Activated CD8-positive, alpha-beta T cell treated with anti-CD3 and anti-CD28 coated beads, Interleukin-2, amount 10 ng/mL, durations not matched to agents 7 days and 5 days (primary cell): ENCODE measurements around the gene ZKSCAN4. TPM values are rescaled to one million over a fixed set of nuclear protein-coding genes. Genes with fewer than 3 reads are reported as not detected.

Source experiments
- ATAC-seq: fragments of 150-1000 bp; cut with Tn5 transposase; one replicate; pipeline ENCODE4 v1.10.0; 2021; ENCODE audit warnings: moderate library complexity
- CTCF ChIA-PET: fragments of 350-600 bp; sonication (Branson Sonifier 250); formaldehyde crosslinking; loops from one replicate; lab custom pipeline; 2021; ENCODE audit warnings: antibody characterized with exemption; lab: Charles Lee
- POLR2A ChIA-PET: fragments of 350-600 bp; sonication (Branson Sonifier 250); formaldehyde crosslinking; loops from one replicate; lab custom pipeline; 2021; ENCODE audit warnings: antibody characterized with exemption; lab: Charles Lee
- DNase-seq: peaks from one replicate; pipeline ENCODE4 v3.0.0-alpha.2; 2020
- H3K27ac Mint-ChIP-seq: one replicate; pipeline ENCODE4 v1.8.0; 2021; ENCODE audit warnings: mild to moderate bottlenecking, mixed read lengths
- H3K27me3 Mint-ChIP-seq: one replicate; pipeline ENCODE4 v1.8.0; 2021; ENCODE audit warnings: low read depth, mixed read lengths
- H3K36me3 Mint-ChIP-seq: one replicate; pipeline ENCODE4 v1.8.0; 2021; ENCODE audit warnings: low read depth, mixed read lengths
- H3K4me1 Mint-ChIP-seq: one replicate; pipeline ENCODE4 v1.8.0; 2021; ENCODE audit warnings: low read depth, mixed read lengths
- H3K4me3 Mint-ChIP-seq: one replicate; pipeline ENCODE4 v1.8.0; 2021; ENCODE audit warnings: mild to moderate bottlenecking, mixed read lengths
- H3K9me3 Mint-ChIP-seq: one replicate; pipeline ENCODE4 v1.8.0; 2022; ENCODE audit warnings: mixed read lengths; ENCODE audit not compliant: insufficient read depth
- total RNA-seq, 2 experiments: library from RNA; stranded (reverse); gene quantifications; one replicate each; pipeline ENCODE4 v1.2.3, GENCODE V29; 2021

Gene ZKSCAN4
- total RNA-seq, 2 experiments from 2014 or later, result 6.9 to 7.7 TPM

GRCh38 chr6:28220257-28221133 is 31.6 kb downstream of the ZKSCAN4 start:
- ChIA-PET CTCF (interaction anchor here (1.3 kb wide), 1 partner anchor 134 kb away, joined by 4 read pairs; no protein-coding TSS in a partner anchor), POLR2A (interaction anchor here (1.0 kb wide), 1 partner anchor 69 kb away, joined by 3 read pairs; no protein-coding TSS in a partner anchor)
- H3K4me1 Mint-ChIP-seq, result peaks cover 18% of the 10 kb centered on the region
- H3K9me3 Mint-ChIP-seq, result no peaks in the 10 kb centered on the region
- DNase-seq, result no peak
- H3K36me3 Mint-ChIP-seq, result no peaks in the 10 kb centered on the region
- peaks cover 56% of the 10 kb centered on the region for H3K27me3 Mint-ChIP-seq
- no peak overlapping the region for H3K27ac Mint-ChIP-seq
- no peak for ATAC-seq
- H3K4me3 Mint-ChIP-seq, result no peak overlapping the region

DNA sequence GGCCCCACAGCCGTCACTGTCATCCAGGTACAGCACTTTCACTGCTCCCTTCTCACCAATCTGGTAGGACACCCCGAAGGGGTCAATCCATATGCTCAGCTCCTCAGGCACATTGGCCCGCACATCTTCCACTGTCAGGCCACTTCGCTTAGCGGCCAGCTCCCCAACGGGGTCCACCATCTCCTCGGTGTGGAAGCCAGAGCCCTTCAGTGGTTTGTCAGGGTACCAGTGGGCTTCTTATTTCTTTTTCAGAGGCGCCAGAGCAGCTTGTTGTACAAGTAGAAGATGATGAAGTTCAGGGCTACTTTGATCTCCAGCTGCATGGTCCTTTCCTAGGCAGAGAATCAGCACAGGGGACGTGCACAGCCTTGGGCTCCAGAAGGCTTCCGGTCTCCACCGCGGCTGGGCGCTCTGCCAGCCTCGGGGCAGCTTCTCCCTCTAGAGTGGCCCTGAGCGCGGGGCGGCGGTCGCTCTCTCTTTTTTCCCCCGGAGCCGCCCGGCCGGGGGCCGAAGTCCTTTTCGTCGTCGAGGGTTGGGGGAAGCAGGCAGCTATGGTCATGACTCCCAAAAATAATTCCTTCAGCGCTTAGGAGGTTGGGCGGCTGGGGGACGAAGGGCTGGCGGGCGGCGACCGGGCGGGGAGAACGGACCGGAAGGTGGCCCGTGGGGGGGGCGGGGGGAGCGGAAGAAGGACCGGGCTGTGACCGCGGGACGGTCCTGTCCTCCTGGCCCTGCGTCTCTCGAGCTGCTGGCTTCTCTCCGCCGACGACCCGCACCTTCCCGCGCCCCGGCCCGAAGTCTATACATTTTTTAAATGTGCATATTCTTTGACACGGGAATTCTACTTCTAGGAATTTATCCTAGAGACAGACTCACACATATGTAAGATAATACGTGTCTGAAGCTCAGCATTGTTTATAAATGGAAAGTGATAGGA is 33.5 kb downstream of the ZKSCAN4 start:
- ATAC-seq (peak; percentile 86), DNase-seq (peak; percentile 39)
- H3K27me3 Mint-ChIP-seq, result peaks cover 66% of the 10 kb centered on the region
- H3K27ac Mint-ChIP-seq, result no peak overlapping the region
- H3K4me1 Mint-ChIP-seq, result peaks cover 12% of the 10 kb centered on the region
- H3K4me3 Mint-ChIP-seq, result peak overlapping the region; percentile 72
- H3K9me3 Mint-ChIP-seq, result no peaks in the 10 kb centered on the region
- ChIA-PET CTCF (interaction anchor here (1.1 to 2.3 kb wide), 4 partner anchors 8 to 137 kb away, joined by 3 to 6 read pairs (median 4); partner anchors contain the start of gene ZKSCAN8), POLR2A (interaction anchor here (2.0 kb wide), 1 partner anchor 77 kb away, joined by 7 read pairs; the partner anchor contains the start of gene ZKSCAN8)
- no peaks in the 10 kb centered on the region for H3K36me3 Mint-ChIP-seq

GRCh38 chr6:28217890-28218289 is 34.2 kb downstream of the ZKSCAN4 start:
- ChIA-PET POLR2A (interaction anchor here (2.0 kb wide), 1 partner anchor 77 kb away, joined by 7 read pairs; the partner anchor contains the start of gene ZKSCAN8), CTCF (interaction anchor here (1.1 to 2.3 kb wide), 3 partner anchors 9 to 137 kb away, joined by 3 to 6 read pairs (median 5); partner anchors contain the start of gene ZKSCAN8)
- ATAC-seq, result no peak
- Mint-ChIP-seq H3K9me3 (no peaks in the 10 kb centered on the region), H3K27ac (no peak overlapping the region), H3K27me3 (peaks cover 65% of the 10 kb centered on the region), H3K36me3 (no peaks in the 10 kb centered on the region), H3K4me3 (peak overlapping the region; percentile 26), H3K4me1 (peaks cover 15% of the 10 kb centered on the region)
- DNase-seq, result no peak

GRCh38 chr6:28215425-28215824 is 36.6 kb downstream of the ZKSCAN4 start:
- peaks cover 61% of the 10 kb centered on the region for H3K27me3 Mint-ChIP-seq
- CTCF ChIA-PET, result no interaction called here
- ATAC-seq, result no peak

GRCh38 chr6:28213213-28213523 is 38.9 kb downstream of the ZKSCAN4 start:
- peaks cover 2% of the 10 kb centered on the region for H3K36me3 Mint-ChIP-seq
- H3K4me1 Mint-ChIP-seq, result peaks cover 25% of the 10 kb centered on the region
- H3K4me3 Mint-ChIP-seq, result peak overlapping the region; percentile 26
- H3K9me3 Mint-ChIP-seq, result no peaks in the 10 kb centered on the region
- ATAC-seq (no peak), DNase-seq (no peak)
- peaks cover 72% of the 10 kb centered on the region for H3K27me3 Mint-ChIP-seq
- POLR2A ChIA-PET, result no interaction called here
- H3K27ac Mint-ChIP-seq, result no peak overlapping the region
- CTCF ChIA-PET, result no interaction called here

More at GRCh38 chr6:28215425-28215824, 36.6 kb downstream of the ZKSCAN4 start:
- H3K9me3 Mint-ChIP-seq, result no peaks in the 10 kb centered on the region
- H3K4me3 Mint-ChIP-seq, result no peak overlapping the region
- POLR2A ChIA-PET, result no interaction called here
- H3K4me1 Mint-ChIP-seq, result peaks cover 29% of the 10 kb centered on the region
- H3K27ac Mint-ChIP-seq, result no peak overlapping the region
- no peak for DNase-seq
- H3K36me3 Mint-ChIP-seq, result peaks cover 2% of the 10 kb centered on the region

- ChIA-PET POLR2A (no interaction called here), CTCF (interaction anchor here (1.0 to 1.1 kb wide), 2 partner anchors 9 to 143 kb away, joined by 3 to 4 read pairs; no protein-coding TSS in a partner anchor)
- DNase-seq, result peak; percentile 57
- Mint-ChIP-seq H3K27ac (no peak overlapping the region), H3K9me3 (no peaks in the 10 kb centered on the region), H3K27me3 (peaks cover 72% of the 10 kb centered on the region), H3K4me3 (peak overlapping the region; percentile 68), H3K4me1 (peaks cover 27% of the 10 kb centered on the region), H3K36me3 (peaks cover 2% of the 10 kb centered on the region)
- peak; percentile 38 for ATAC-seq
These were observed 39.4 kb downstream of the ZKSCAN4 start for GRCh38 chr6:28212510-28213212.

DNA sequence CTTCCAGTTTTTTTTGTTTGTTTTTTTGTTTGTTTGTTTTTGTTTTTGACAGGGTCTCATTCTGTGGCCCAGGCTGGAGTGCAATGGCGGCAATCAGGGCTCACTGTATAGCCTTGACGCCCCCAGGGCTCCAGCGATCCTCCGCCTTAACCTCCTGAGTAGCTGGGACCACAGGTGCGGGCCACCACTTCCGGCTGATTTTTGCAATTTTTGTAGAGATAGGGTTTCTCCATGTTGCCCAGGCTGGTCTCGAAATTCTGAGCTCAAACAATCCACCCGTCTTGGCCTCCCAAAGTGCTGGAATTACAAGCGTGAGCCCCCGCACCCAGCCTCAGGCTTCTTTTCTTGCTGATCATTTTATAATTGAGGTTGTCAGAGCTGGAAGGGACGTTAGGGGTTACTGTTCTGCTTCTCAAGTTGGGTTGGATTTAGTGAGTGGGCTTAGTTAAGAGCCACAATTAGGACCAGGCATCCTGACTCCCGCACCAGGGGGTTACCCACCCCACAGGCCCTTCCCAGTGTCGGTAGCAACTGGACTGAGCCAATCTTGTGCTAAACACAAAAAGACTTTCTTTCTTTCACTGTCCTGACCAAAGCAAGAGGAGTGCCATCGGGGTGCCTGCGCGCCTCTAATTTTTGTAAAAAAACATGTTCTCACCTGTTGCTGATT is 40.1 kb downstream of the ZKSCAN4 start:
- H3K9me3 Mint-ChIP-seq, result peaks cover 3% of the 10 kb centered on the region
- ATAC-seq (peak; percentile 41), DNase-seq (peak; percentile 62)
- peak overlapping the region; percentile 68 for H3K4me3 Mint-ChIP-seq
- ChIA-PET CTCF (interaction anchor here (1.0 to 1.1 kb wide), 2 partner anchors 10 to 144 kb away, joined by 3 to 4 read pairs; no protein-coding TSS in a partner anchor), POLR2A (no interaction called here)
- peaks cover 33% of the 10 kb centered on the region for H3K4me1 Mint-ChIP-seq
- H3K36me3 Mint-ChIP-seq, result peaks cover 8% of the 10 kb centered on the region
- no peak overlapping the region for H3K27ac Mint-ChIP-seq
- peaks cover 76% of the 10 kb centered on the region for H3K27me3 Mint-ChIP-seq

DNA sequence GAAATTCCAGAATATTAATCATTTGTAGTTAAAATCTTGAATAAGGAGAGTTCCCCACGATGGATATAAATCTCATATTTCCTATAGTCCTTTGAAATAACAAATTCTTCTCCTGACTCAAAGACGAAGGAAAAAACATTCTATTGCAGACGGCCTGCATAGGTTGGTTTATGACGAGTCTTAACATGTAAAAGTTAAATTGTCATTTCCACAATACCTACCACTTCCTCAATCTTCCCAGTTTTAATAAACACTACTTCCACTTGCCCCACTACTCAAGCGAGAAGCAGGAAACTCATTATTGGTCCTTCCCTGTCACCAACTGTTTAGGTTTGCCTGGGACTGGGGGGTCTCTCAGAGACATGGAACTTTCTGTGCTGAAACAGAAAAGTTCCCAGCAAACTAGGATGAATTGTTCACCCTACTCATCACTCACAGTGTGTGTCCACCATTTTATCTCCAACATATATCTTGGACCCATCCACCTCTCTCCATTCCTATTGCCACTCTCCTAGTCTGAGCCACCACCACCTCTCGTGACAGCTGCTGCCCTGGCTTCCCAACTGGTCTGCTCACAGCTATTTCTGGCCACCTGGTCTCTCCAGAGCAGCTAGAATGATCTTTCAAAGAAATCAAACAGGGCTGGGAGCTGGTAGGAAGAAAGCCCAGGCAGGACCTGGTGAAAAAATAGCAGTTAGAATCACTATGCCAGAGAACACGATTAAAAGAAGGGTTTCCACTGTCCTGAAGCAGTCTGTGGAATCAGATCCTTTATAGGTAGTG is 42.1 kb downstream of the ZKSCAN4 start:
- CTCF ChIA-PET, result interaction anchor here (1.0 kb wide), 2 partner anchors 12 to 146 kb away, joined by 3 read pairs; no protein-coding TSS in a partner anchor
- no peak overlapping the region for H3K4me3 Mint-ChIP-seq
- H3K27me3 Mint-ChIP-seq, result peaks cover 75% of the 10 kb centered on the region
- H3K9me3 Mint-ChIP-seq, result peaks cover 3% of the 10 kb centered on the region
- H3K27ac Mint-ChIP-seq, result no peak overlapping the region
- H3K36me3 Mint-ChIP-seq, result peaks cover 13% of the 10 kb centered on the region
- POLR2A ChIA-PET, result no interaction called here
- DNase-seq (no peak), ATAC-seq (no peak)
- peaks cover 34% of the 10 kb centered on the region for H3K4me1 Mint-ChIP-seq

DNA sequence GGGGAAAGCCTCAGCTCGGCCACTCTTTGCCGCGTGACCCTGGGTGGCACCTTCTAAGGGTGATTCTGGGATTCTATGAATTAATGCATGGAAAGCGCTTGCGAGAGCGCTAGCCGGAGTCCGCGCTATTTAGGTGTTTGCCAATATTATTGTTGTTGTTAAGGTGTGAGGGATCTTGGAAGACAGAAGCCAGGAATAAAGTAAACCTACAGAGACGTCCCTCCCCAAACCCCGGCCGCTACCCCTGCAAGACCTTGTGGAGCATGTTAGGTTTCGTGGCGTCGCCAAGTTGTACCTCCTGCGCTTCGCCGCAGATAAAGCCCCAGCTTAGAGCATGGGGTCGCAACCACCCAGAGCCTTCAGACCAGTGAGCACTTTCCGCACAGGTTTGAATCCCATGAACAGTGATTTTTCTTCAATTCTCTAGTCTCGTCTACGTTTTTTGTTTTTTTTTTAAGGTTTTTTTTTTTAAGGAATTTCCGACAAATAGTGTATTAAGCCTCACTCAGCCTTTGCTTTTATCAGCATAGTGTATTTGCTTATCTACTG is 43.9 kb downstream of the ZKSCAN4 start:
- POLR2A ChIA-PET, result interaction anchor here (0.8 kb wide), 1 partner anchor 370 kb away, joined by 4 read pairs; a partner anchor contains a TSS

More for the DNA sequence above, 43.9 kb downstream of the ZKSCAN4 start:
- DNase-seq (no peak), ATAC-seq (no peak)
- no peak overlapping the region for H3K27ac Mint-ChIP-seq
- CTCF ChIA-PET, result no interaction called here
- H3K9me3 Mint-ChIP-seq, result peaks cover 7% of the 10 kb centered on the region
- peak overlapping the region; percentile 83 for H3K4me3 Mint-ChIP-seq
- H3K4me1 Mint-ChIP-seq, result peaks cover 34% of the 10 kb centered on the region
- H3K27me3 Mint-ChIP-seq, result peaks cover 67% of the 10 kb centered on the region
- H3K36me3 Mint-ChIP-seq, result peaks cover 13% of the 10 kb centered on the region
